ENCODE data around the gene WDR70. TPM values are rescaled to one million over a fixed set of nuclear protein-coding genes. Genes with fewer than 3 reads are reported as not detected.

Gene WDR70
- total RNA-seq, 2 donors from 2014 or later: 26.7 to 28.6 TPM

DNA sequence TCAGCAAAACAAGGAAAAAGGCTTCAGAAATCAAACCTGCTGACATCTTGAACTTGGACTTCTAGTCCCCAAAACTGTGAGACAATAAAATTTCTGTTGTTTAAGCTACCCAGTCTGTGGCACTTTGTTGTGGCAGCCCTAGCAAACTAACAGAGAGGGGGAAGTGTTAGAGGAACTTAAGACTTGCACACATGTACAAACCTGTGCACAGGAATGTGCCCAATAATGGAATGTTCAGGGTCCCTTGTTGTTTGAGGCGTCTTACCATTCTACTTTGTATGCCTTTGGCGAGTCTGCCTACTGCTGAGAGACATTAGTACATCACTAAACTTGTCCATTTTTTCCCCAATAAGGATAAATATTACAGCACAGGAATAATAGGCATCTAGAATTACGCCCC lies 160.3 kb downstream of the WDR70 start:
- TF ChIP-seq, protein P1, sequence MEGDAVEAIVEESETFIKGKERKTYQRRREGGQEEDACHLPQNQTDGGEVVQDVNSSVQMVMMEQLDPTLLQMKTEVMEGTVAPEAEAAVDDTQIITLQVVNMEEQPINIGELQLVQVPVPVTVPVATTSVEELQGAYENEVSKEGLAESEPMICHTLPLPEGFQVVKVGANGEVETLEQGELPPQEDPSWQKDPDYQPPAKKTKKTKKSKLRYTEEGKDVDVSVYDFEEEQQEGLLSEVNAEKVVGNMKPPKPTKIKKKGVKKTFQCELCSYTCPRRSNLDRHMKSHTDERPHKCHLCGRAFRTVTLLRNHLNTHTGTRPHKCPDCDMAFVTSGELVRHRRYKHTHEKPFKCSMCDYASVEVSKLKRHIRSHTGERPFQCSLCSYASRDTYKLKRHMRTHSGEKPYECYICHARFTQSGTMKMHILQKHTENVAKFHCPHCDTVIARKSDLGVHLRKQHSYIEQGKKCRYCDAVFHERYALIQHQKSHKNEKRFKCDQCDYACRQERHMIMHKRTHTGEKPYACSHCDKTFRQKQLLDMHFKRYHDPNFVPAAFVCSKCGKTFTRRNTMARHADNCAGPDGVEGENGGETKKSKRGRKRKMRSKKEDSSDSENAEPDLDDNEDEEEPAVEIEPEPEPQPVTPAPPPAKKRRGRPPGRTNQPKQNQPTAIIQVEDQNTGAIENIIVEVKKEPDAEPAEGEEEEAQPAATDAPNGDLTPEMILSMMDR (IDR thresholded peaks at IDR 0.05): no peak
- Histone ChIP-seq H3K9me3 (no peaks in the 10 kb centered on the region), H3K9ac (ENCODE audit: low read depth in 2 of 2, low read length in 2 of 2) (no peak overlapping the region), H3K27me3 (no peaks in the 10 kb centered on the region), H3K4me1 (no peaks in the 10 kb centered on the region), H3K27ac (no peak overlapping the region), H3K4me3 (no peak overlapping the region), H3K36me3 (no peaks in the 10 kb centered on the region)
- intact Hi-C loops (cut with DNase I): no loop called here
- DNase-seq: no peak

DNA sequence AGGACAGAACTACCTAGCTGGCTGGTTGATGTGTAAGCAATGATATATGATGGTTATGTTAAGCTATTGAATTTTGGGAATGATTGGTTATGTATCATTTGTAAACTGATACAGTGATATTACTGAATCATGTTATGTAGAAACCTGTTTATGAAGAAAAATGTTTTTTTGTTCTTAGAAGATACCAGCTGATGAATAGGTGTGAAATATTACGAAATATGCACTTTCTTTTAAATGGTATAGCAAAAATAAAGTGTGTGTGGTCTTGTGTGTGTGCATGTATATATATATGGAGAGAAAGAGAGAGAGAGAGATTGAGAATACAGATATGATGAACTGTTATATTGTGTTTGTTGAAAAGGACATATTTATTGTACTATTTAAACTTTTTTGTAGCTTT lies 164.1 kb downstream of the WDR70 start:
- no peak overlapping the region for H3K27ac ChIP-seq
- no peaks in the 10 kb centered on the region for H3K36me3 ChIP-seq
- intact Hi-C loops (cut with DNase I): no loop called here
- DNase-seq: no peak
- TF ChIP-seq, protein P1 (IDR thresholded peaks at IDR 0.05): no peak
- H3K4me1 ChIP-seq: no peaks in the 10 kb centered on the region
- no peaks in the 10 kb centered on the region for H3K27me3 ChIP-seq
- H3K9me3 ChIP-seq: no peaks in the 10 kb centered on the region
- H3K4me3 ChIP-seq: no peak overlapping the region
- H3K9ac ChIP-seq (ENCODE audit: low read depth in 2 of 2, low read length in 2 of 2): no peak overlapping the region

DNA sequence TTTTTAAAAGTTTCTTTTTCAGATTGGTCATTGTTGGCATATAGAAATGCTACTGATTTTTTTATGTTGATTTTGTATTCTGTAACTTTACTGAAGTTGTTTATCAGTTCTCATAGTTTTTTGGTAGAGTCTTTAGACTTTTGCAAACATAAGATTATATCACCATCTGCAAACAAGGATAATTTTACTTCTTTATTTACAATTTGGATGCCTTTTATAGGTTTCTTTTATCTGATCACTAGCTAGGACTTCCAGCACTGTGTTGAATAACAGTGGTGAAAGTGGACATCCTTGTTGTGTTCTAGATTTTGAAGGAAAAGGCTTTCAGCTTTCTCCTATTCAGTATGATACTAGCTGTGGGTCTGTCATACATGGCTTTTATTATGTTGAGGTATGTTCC lies 170.3 kb downstream of the WDR70 start:
- Histone ChIP-seq H3K9me3 (no peaks in the 10 kb centered on the region), H3K36me3 (no peaks in the 10 kb centered on the region), H3K27me3 (no peaks in the 10 kb centered on the region), H3K27ac (no peak overlapping the region), H3K4me1 (no peaks in the 10 kb centered on the region), H3K9ac (ENCODE audit: low read depth in 2 of 2, low read length in 2 of 2) (no peak overlapping the region), H3K4me3 (no peak overlapping the region)
- TF ChIP-seq, protein P1 (IDR thresholded peaks at IDR 0.05): no peak
- DNase-seq: no peak
- intact Hi-C loops (cut with DNase I): no loop called here

DNA sequence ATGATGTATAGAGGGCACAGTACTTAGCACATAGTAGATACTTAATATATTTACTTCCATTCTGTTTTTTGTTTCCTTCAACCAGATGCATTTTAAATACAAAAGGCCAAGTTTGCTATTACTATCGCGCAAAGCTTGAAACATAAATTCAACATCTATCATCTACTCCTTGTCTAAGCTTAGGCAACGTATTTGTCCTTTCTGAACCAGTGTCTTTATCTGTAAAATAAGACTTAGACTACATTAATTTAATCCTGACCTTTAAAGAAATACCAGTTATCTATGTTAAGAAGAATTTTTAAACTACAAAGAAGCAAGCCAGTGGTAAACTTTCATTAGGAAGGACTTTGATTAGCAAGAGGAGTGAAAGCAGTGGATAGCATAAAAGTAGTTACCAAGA lies 173.0 kb downstream of the WDR70 start:
- no peaks in the 10 kb centered on the region for H3K9me3 ChIP-seq
- intact Hi-C loops (cut with DNase I): no loop called here
- no peak overlapping the region for H3K27ac ChIP-seq
- TF ChIP-seq, protein P1 (IDR thresholded peaks at IDR 0.05): no peak
- H3K4me3 ChIP-seq: no peak overlapping the region
- H3K4me1 ChIP-seq: no peaks in the 10 kb centered on the region
- H3K27me3 ChIP-seq: no peaks in the 10 kb centered on the region
- no peaks in the 10 kb centered on the region for H3K36me3 ChIP-seq
- H3K9ac ChIP-seq (ENCODE audit: low read depth in 2 of 2, low read length in 2 of 2): no peak overlapping the region
- DNase-seq: no peak

DNA sequence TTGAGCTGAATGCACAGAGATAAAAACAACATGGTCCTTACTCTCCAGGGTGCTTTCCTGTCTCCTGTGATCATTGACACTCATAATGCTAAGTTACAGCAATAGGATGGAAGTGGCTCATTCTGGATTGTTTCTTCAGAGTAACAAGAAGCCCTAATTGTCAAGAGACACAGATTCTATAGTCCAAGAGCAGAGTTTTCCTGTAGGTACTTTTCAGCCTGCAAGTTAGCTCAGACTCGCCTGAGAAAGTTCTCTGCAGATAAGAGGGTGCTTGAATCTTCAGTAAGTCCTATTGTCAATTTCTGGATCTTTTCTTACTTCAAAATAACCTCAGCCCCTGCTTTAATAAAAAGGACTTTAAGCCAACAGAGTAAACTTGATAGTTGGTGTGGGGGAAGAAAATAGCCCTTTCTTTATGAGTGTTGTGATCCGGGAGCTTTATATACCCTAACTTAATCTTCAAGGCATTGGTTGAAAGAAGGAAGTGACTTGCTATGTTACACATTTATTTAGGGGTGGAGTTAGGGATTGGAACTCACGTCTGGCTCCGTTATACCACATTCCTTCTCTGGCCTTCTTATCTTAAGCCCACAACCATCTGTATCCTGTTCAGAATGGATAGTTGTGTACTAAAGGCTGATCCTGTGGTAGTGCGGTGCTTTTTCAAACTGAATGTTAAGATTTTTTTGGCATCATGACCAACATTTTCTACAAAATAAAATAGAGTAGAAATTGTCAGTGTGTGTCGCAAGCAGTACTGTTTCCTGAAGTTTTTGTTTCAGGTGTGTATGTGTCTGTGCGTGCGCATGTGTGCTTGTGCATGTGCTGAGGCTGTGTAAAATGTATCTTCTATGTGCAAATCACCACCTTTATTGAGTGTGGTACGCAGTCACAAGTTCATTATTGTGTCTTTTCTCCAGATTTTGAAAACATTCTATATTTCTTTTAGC lies 173.9 kb downstream of the WDR70 start:
- H3K4me3 ChIP-seq: no peak overlapping the region
- TF ChIP-seq, protein P1 (IDR thresholded peaks at IDR 0.05): no peak
- no peaks in the 10 kb centered on the region for H3K27me3 ChIP-seq
- H3K27ac ChIP-seq: no peak overlapping the region
- H3K9ac ChIP-seq (ENCODE audit: low read depth in 2 of 2, low read length in 2 of 2): no peak overlapping the region
- intact Hi-C loops (cut with DNase I): no loop called here
- no peaks in the 10 kb centered on the region for H3K9me3 ChIP-seq
- H3K4me1 ChIP-seq: no peaks in the 10 kb centered on the region
- no peak for DNase-seq
- no peaks in the 10 kb centered on the region for H3K36me3 ChIP-seq

Measured in colonic mucosa (tissue), 4 donors.